Liver (tissue), 3 donors: Measurements from ENCODE around the gene LSAMP.

Source experiments
- ATF3 ChIP-seq: IDR thresholded peaks from 2 replicates; pipeline ENCODE4 v1.6.1; 2016; ENCODE audit warnings: antibody characterized with exemption
- EGR1 ChIP-seq, 2 donors: IDR thresholded peaks; 2 replicates each; pipeline ENCODE4 v1.6.1; 2016 to 2018; ENCODE audit warnings: antibody characterized with exemption in 2 of 2, low read depth in 2 of 2
- FOXA1 ChIP-seq: IDR thresholded peaks from 2 replicates; pipeline ENCODE4 v1.6.1; 2016; ENCODE audit warnings: antibody characterized with exemption
- GABPA ChIP-seq, 2 donors: IDR thresholded peaks in 1 of 2; conservative IDR thresholded peaks in 1 of 2; 2 replicates each; pipeline ENCODE4 v1.6.1; 2016; ENCODE audit warnings: antibody characterized with exemption in 2 of 2, mild to moderate bottlenecking in 1 of 2, moderate library complexity in 1 of 2
- NR2F2 ChIP-seq: IDR thresholded peaks from 2 replicates; pipeline ENCODE4 v1.6.1; 2016; ENCODE audit warnings: antibody characterized with exemption
- RXRA ChIP-seq, 2 donors: IDR thresholded peaks; 2 replicates each; pipeline ENCODE4 v1.6.1; 2017 to 2018; ENCODE audit warnings: antibody characterized with exemption in 2 of 2, mild to moderate bottlenecking in 1 of 2
- SP1 ChIP-seq: IDR thresholded peaks from 2 replicates; pipeline ENCODE4 v1.6.1; 2018; ENCODE audit warnings: antibody characterized with exemption, mild to moderate bottlenecking
- TAF1 ChIP-seq: conservative IDR thresholded peaks from 2 replicates; pipeline ENCODE4 v1.6.1; 2016; ENCODE audit warnings: antibody characterized with exemption, mild to moderate bottlenecking
- YY1 ChIP-seq: IDR thresholded peaks from 2 replicates; pipeline ENCODE4 v1.6.1; 2016; ENCODE audit warnings: antibody characterized with exemption, mild to moderate bottlenecking
- TF ChIP-seq, protein P1 (sequence below): fragments of 150-350 bp; IDR thresholded peaks from 2 replicates; pipeline ENCODE4 v1.5.1; 2017; ENCODE audit warnings: improper control_type of control experiment, low read depth, low read length; ENCODE audit not compliant: missing input control
- TF ChIP-seq, protein P2 (sequence below): IDR thresholded peaks from 2 replicates; pipeline ENCODE4 v1.6.1; 2016; ENCODE audit warnings: antibody characterized with exemption
- donor health status: healthy.
- donor health status: healthy.

GRCh38 chr3:116449546-116450350 lies 4.5 kb upstream of the LSAMP start:
- TF ChIP-seq EGR1 (IDR thresholded peaks at IDR 0.05; ENCODE audit: low read depth in 2 of 2), result no peak
- TF ChIP-seq, protein P1, sequence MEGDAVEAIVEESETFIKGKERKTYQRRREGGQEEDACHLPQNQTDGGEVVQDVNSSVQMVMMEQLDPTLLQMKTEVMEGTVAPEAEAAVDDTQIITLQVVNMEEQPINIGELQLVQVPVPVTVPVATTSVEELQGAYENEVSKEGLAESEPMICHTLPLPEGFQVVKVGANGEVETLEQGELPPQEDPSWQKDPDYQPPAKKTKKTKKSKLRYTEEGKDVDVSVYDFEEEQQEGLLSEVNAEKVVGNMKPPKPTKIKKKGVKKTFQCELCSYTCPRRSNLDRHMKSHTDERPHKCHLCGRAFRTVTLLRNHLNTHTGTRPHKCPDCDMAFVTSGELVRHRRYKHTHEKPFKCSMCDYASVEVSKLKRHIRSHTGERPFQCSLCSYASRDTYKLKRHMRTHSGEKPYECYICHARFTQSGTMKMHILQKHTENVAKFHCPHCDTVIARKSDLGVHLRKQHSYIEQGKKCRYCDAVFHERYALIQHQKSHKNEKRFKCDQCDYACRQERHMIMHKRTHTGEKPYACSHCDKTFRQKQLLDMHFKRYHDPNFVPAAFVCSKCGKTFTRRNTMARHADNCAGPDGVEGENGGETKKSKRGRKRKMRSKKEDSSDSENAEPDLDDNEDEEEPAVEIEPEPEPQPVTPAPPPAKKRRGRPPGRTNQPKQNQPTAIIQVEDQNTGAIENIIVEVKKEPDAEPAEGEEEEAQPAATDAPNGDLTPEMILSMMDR, result no peak
- TF ChIP-seq GABPA (IDR thresholded peaks at IDR 0.05 in 1 of 2, conservative IDR thresholded peaks at IDR 0.05 in 1 of 2), result no peak
- TF ChIP-seq TAF1, result no peak
- TF ChIP-seq ATF3, result no peak
- TF ChIP-seq, protein P2, sequence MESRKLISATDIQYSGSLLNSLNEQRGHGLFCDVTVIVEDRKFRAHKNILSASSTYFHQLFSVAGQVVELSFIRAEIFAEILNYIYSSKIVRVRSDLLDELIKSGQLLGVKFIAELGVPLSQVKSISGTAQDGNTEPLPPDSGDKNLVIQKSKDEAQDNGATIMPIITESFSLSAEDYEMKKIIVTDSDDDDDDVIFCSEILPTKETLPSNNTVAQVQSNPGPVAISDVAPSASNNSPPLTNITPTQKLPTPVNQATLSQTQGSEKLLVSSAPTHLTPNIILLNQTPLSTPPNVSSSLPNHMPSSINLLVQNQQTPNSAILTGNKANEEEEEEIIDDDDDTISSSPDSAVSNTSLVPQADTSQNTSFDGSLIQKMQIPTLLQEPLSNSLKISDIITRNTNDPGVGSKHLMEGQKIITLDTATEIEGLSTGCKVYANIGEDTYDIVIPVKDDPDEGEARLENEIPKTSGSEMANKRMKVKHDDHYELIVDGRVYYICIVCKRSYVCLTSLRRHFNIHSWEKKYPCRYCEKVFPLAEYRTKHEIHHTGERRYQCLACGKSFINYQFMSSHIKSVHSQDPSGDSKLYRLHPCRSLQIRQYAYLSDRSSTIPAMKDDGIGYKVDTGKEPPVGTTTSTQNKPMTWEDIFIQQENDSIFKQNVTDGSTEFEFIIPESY, result no peak
- no peak for TF ChIP-seq NR2F2
- no peak for TF ChIP-seq RXRA (IDR thresholded peaks at IDR 0.05)
- TF ChIP-seq YY1, result no peak
- no peak for TF ChIP-seq SP1
- TF ChIP-seq FOXA1, result no peak
